ENCODE results near the gene REXO5.

GRCh38 chr16:20846551-20846950 lies 40.2 kb downstream of the REXO5 start:
- TF ChIP-seq POLR2A (IDR thresholded peaks at IDR 0.05; ENCODE audit: low read depth) (no peak), CTCF (IDR thresholded peaks at IDR 0.05) (no peak), EP300 (IDR thresholded peaks at IDR 0.05) (no peak)
